Right lobe of liver (tissue), 6 donors: ENCODE measurements around the gene HS3ST3B1. TPM values are rescaled to one million over a fixed set of nuclear protein-coding genes. Genes with fewer than 3 reads are reported as not detected.

Experiments used
- ATAC-seq, 4 donors: fragments of 200-7000 bp; cut with Tn5 transposase; one replicate each; pipeline ENCODE4 v1.9.1; 2020; ENCODE audit warnings: mild to moderate bottlenecking in 4 of 4, moderate library complexity in 4 of 4
- DNase-seq, 3 donors: peaks; one replicate each; pipeline ENCODE4 v3.0.0-alpha.2; 2020
- H3K27ac ChIP-seq, 3 donors: fragments of 200-600 bp; one replicate each; pipeline ENCODE4 v1.8.0; 2022
- H3K27me3 ChIP-seq, 2 donors: fragments of 200-600 bp; one replicate each; pipeline ENCODE4 v1.8.0; 2022
- H3K36me3 ChIP-seq, 4 donors: fragments of 200-600 bp; sonication (generic) in 1 of 4; one replicate each; pipeline versions ENCODE4 v1.5.1 to v1.8.0; 2017 to 2022; ENCODE audit warnings: control low read depth in 1 of 4
- H3K4me1 ChIP-seq, 4 donors: fragments of 200-600 bp; sonication (generic) in 1 of 4; one replicate each; pipeline versions ENCODE4 v1.5.1 to v1.8.0; 2017 to 2022; ENCODE audit warnings: control low read depth in 1 of 4
- H3K4me3 ChIP-seq, 3 donors: fragments of 200-600 bp; one replicate each; pipeline ENCODE4 v1.8.0; 2022
- H3K9me3 ChIP-seq, 4 donors: fragments of 200-600 bp; sonication (generic) in 1 of 4; one replicate each; pipeline versions ENCODE4 v1.5.1 to v1.8.0; 2017 to 2022; ENCODE audit warnings: control low read depth in 1 of 4
- POLR2A ChIP-seq: fragments of 450-650 bp; IDR thresholded peaks from one replicate; pipeline ENCODE4 v1.6.1; 2017; ENCODE audit warnings: antibody characterized with exemption, mild to moderate bottlenecking
- WGBS: methylation state at CpG from one replicate; pipeline ENCODE4 v1.1.6; 2018; ENCODE audit warnings: low coverage, low lambda C conversion rate; ENCODE audit not compliant: insufficient coverage; ENCODE audit errors: missing lambda C conversion rate; 5-methylcytosine and 5-hydroxymethylcytosine counted together
- intact Hi-C, 2 donors: fragments of 100-400 bp; cut with DNase I; formaldehyde crosslinking; loops; one replicate each; pipeline versions ENCODE4 v1.11.2 to v1.14.1; 2022
- total RNA-seq, 6 experiments: library from RNA; depleted of rRNA in 2 of 6; stranded (reverse); fragments of >200 nt in 2 of 6; fragmentation: NEBNext Ultra II Directional in 3 of 6; extraction: Animal tissue kit (Norgen Biotek cat#: 25700) in 3 of 6; gene quantifications; one replicate each; pipeline versions ENCODE4 v1.1.0 to v1.2.4, GENCODE V29; 2016 to 2023
- TF ChIP-seq, protein P1 (sequence below), 4 donors: fragments of 200-600 bp in 3 of 4; fragments of 450-650 bp in 1 of 4; IDR thresholded peaks; one replicate each; pipeline versions ENCODE4 v1.5.1 to v1.8.0; 2016 to 2022; ENCODE audit warnings: antibody characterized with exemption in 4 of 4, mild to moderate bottlenecking in 2 of 4
- donor health status: DM: no; HTN: yes; CAD: no.
- donor health status: DM: no; HTN: no; CAD: no.
- donor health status: DM: no; HTN: no; CAD: no.
- donor health status: DM: no; HTN: yes; CAD: no.
- donor health status: DM: no; HTN: yes; CAD: no.

Gene HS3ST3B1
- total RNA-seq, 6 experiments from 2014 or later = 22.5 to 36.6 (median 28.2) TPM

DNA sequence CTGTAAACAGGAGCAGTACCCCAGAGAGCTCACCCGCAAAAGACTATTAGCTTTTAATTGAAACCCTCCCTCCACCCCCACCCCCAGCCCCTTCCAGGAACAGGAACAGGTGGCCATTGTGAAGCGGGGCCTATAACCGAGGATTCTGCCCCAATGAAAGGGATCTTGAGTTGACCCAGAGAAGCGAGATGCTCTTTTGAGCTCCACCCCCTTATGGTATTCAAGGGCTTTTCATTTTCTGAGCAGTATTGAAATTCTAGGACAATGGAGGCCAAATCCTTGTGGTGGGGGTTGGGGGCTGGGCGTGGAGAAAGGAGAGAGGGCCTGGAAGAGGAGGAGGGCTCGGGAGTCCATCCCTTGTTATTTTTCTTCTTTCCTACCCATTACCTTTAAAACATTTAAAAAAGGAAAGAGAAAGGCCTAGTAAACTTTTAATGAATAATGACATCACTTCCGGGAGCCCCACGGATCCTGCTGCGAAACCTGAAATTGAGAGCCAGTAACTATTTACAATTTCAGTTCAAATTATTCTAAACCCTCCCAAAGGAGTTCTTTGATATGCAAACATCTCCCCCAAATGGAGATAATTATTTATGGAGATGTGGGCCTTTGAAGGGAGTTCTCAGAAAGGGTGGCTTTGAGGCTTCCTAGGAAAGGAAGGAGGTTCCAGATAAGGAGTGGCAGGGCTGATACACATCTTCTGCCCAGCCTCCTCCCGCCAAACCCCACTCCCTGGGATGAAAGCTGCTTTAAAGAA is 30.5 kb downstream of the HS3ST3B1 start:
- TF ChIP-seq, protein P1, sequence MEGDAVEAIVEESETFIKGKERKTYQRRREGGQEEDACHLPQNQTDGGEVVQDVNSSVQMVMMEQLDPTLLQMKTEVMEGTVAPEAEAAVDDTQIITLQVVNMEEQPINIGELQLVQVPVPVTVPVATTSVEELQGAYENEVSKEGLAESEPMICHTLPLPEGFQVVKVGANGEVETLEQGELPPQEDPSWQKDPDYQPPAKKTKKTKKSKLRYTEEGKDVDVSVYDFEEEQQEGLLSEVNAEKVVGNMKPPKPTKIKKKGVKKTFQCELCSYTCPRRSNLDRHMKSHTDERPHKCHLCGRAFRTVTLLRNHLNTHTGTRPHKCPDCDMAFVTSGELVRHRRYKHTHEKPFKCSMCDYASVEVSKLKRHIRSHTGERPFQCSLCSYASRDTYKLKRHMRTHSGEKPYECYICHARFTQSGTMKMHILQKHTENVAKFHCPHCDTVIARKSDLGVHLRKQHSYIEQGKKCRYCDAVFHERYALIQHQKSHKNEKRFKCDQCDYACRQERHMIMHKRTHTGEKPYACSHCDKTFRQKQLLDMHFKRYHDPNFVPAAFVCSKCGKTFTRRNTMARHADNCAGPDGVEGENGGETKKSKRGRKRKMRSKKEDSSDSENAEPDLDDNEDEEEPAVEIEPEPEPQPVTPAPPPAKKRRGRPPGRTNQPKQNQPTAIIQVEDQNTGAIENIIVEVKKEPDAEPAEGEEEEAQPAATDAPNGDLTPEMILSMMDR (IDR thresholded peaks at IDR 0.05) = no peak
- TF ChIP-seq POLR2A = no peak
- peak overlapping the region; percentile 33 to 75 (median 66) for H3K27ac ChIP-seq
- peaks cover 0 to 58% (median 24%) of the 10 kb centered on the region in 4 donors for H3K4me1 ChIP-seq
- H3K9me3 ChIP-seq = no peaks in the 10 kb centered on the region
- no peaks in the 10 kb centered on the region for H3K27me3 ChIP-seq
- WGBS = 49% methylated on average over 8 of the region's 10 CpGs
- DNase-seq (no peak), ATAC-seq (no peak)
- no peaks in the 10 kb centered on the region for H3K36me3 ChIP-seq
- intact Hi-C loops = no loop called here
- peak overlapping the region in 2 of 3 donors; percentile 23 to 28 for H3K4me3 ChIP-seq

- intact Hi-C loops = no loop called here
- WGBS = 66% methylated on average over 3 of the region's 3 CpGs
- peak overlapping the region; percentile 33 to 75 (median 66) for H3K27ac ChIP-seq
Observed at GRCh38 chr17:14331982-14332298, 31.1 kb downstream of the HS3ST3B1 start.

DNA sequence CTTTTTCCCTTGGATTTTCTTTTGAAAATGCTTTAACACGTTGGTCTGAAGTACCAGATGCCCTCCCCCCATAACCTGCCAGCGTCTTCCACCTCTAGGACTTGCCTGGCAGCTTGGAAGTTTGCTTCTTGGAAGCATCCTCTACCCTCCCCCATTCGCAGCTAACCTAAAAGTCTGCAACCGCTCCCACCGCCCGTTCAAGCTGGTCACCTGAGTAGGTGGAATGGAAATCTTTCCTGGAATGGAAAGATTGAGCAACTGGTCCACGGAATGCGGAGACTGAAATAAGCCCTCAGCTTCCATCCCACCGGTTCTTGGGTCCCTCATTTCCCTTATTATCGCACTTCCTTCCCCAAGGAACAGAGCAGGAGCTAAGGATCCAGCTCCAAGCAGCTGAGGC is 31.4 kb downstream of the HS3ST3B1 start:
- ATAC-seq = peak in 1 of 4 donors; percentile 3
- H3K4me1 ChIP-seq = peaks cover 0 to 63% (median 24%) of the 10 kb centered on the region in 4 donors
- intact Hi-C loops = no loop called here
- peak in 1 of 3 donors; percentile 34 for DNase-seq
- no peak for TF ChIP-seq POLR2A
- TF ChIP-seq, protein P1 (IDR thresholded peaks at IDR 0.05) = no peak
- no peaks in the 10 kb centered on the region for H3K27me3 ChIP-seq
- H3K36me3 ChIP-seq = no peaks in the 10 kb centered on the region
- WGBS = 69% methylated on average over 8 of the region's 10 CpGs
- H3K27ac ChIP-seq = peak overlapping the region in 1 of 3 donors; percentile 75
- H3K9me3 ChIP-seq = no peaks in the 10 kb centered on the region
- H3K4me3 ChIP-seq = no peak overlapping the region

More at GRCh38 chr17:14331982-14332298, 31.1 kb downstream of the HS3ST3B1 start:
- H3K4me3 ChIP-seq = no peak overlapping the region
- H3K27me3 ChIP-seq = no peaks in the 10 kb centered on the region
- DNase-seq (no peak), ATAC-seq (no peak)
- H3K36me3 ChIP-seq = no peaks in the 10 kb centered on the region
- peaks cover 0 to 60% (median 24%) of the 10 kb centered on the region in 4 donors for H3K4me1 ChIP-seq
- no peaks in the 10 kb centered on the region for H3K9me3 ChIP-seq
- TF ChIP-seq POLR2A = no peak
- TF ChIP-seq, protein P1 (IDR thresholded peaks at IDR 0.05) = no peak

- H3K4me3 ChIP-seq = no peak overlapping the region
- DNase-seq (no peak), ATAC-seq (no peak)
- H3K27me3 ChIP-seq = no peaks in the 10 kb centered on the region
- WGBS = 87% methylated on average over 7 of the region's 7 CpGs
- H3K36me3 ChIP-seq = no peaks in the 10 kb centered on the region
- H3K9me3 ChIP-seq = no peaks in the 10 kb centered on the region
- H3K4me1 ChIP-seq = peaks cover 0 to 63% (median 26%) of the 10 kb centered on the region in 4 donors
- intact Hi-C loops = no loop called here
- H3K27ac ChIP-seq = no peak overlapping the region
- TF ChIP-seq, protein P1 (IDR thresholded peaks at IDR 0.05) = no peak
Observed at GRCh38 chr17:14333506-14333905, 32.6 kb downstream of the HS3ST3B1 start.
